ENCODE results near the gene SPAG16.

SPAG16 gene

GRCh38 chr2:214203744-214204289, 919.6 kb downstream of the SPAG16 start:
- DNase-seq: no peak

GRCh38 chr2:214215107-214215506, 930.8 kb downstream of the SPAG16 start:
- DNase-seq: no peak

GRCh38 chr2:214217136-214217535, 932.9 kb downstream of the SPAG16 start:
- no peak for DNase-seq

- DNase-seq: no peak
These were observed 933.3 kb downstream of the SPAG16 start for GRCh38 chr2:214217599-214217998.

- DNase-seq: no peak
These were observed 936.0 kb downstream of the SPAG16 start for GRCh38 chr2:214220251-214220650.

GRCh38 chr2:214226061-214226460, 941.8 kb downstream of the SPAG16 start:
- DNase-seq: no peak

- no peak for DNase-seq
These were observed 948.0 kb downstream of the SPAG16 start for GRCh38 chr2:214232271-214232670.

- DNase-seq: no peak
These were observed 948.9 kb downstream of the SPAG16 start for GRCh38 chr2:214233164-214233563.

GRCh38 chr2:214242797-214243196, 958.5 kb downstream of the SPAG16 start:
- no peak for DNase-seq

GRCh38 chr2:214244847-214245246, 960.6 kb downstream of the SPAG16 start:
- no peak for DNase-seq

- no peak for DNase-seq
These were observed 962.2 kb downstream of the SPAG16 start for GRCh38 chr2:214246417-214246816.

- no peak for DNase-seq
These were observed 963.3 kb downstream of the SPAG16 start for GRCh38 chr2:214247531-214247930.

GRCh38 chr2:214255046-214255445, 970.8 kb downstream of the SPAG16 start:
- DNase-seq: no peak

GRCh38 chr2:214261683-214262082, 977.4 kb downstream of the SPAG16 start:
- DNase-seq: no peak

GRCh38 chr2:214264171-214264570, 979.9 kb downstream of the SPAG16 start:
- DNase-seq: no peak

- DNase-seq: no peak
These were observed 981.8 kb downstream of the SPAG16 start for GRCh38 chr2:214265991-214266489.

GRCh38 chr2:214277880-214278279, 993.6 kb downstream of the SPAG16 start:
- DNase-seq: no peak

GRCh38 chr2:214286011-214286410, 1001.7 kb downstream of the SPAG16 start:
- DNase-seq: no peak

GRCh38 chr2:214293593-214293992, 1009.3 kb downstream of the SPAG16 start:
- no peak for DNase-seq

- no peak for DNase-seq
These were observed 1010.2 kb downstream of the SPAG16 start for GRCh38 chr2:214294426-214294825.

GRCh38 chr2:214297423-214297822, 1013.2 kb downstream of the SPAG16 start:
- no peak for DNase-seq

GRCh38 chr2:214310319-214310718, 1026.1 kb downstream of the SPAG16 start:
- no peak for DNase-seq

- DNase-seq: no peak
These were observed 1026.8 kb downstream of the SPAG16 start for GRCh38 chr2:214311031-214311533.

- no peak for DNase-seq
These were observed 1027.9 kb downstream of the SPAG16 start for GRCh38 chr2:214311931-214312749.

Measured in activated T-cell treated with anti-CD3 and anti-CD28 coated beads, Interleukin-2, amount 50 U/mL, for 1 hour (primary cell).